Neuronal stem cell (in vitro differentiated cells): ENCODE results near the gene SCT.
A peak's percentile ranks its signal among the peaks of the same experiment; 100 is the strongest.

Experiments
- DNase-seq: peaks from one replicate; pipeline ENCODE4 v3.0.0-alpha.2; 2013; ENCODE audit warnings: low spot score
- H2AFZ ChIP-seq: one replicate; pipeline ENCODE4 v1.6.1; 2013; ENCODE audit warnings: mild to moderate bottlenecking, low read length, inconsistent platforms
- H2AK5ac ChIP-seq: 2 replicates; pipeline ENCODE4 v1.6.1; 2013; ENCODE audit warnings: low read depth, mild to moderate bottlenecking, inconsistent platforms, low read length, moderate library complexity, mixed read lengths
- H2BK120ac ChIP-seq: 2 replicates; pipeline ENCODE4 v1.6.1; 2013; ENCODE audit warnings: low read depth, mild to moderate bottlenecking, inconsistent platforms, low read length, moderate library complexity, mixed read lengths
- H2BK12ac ChIP-seq: one replicate; pipeline ENCODE4 v1.6.1; 2013; ENCODE audit warnings: low read length, inconsistent platforms
- H2BK15ac ChIP-seq: 2 replicates; pipeline ENCODE4 v1.6.1; 2013; ENCODE audit warnings: mild to moderate bottlenecking, low read length, inconsistent platforms, mixed read lengths
- H2BK5ac ChIP-seq: one replicate; pipeline ENCODE4 v1.6.1; 2013; ENCODE audit warnings: inconsistent platforms, mild to moderate bottlenecking, low read length, moderate library complexity
- H3K14ac ChIP-seq: one replicate; pipeline ENCODE4 v1.6.1; 2013; ENCODE audit warnings: low read length, inconsistent platforms
- H3K18ac ChIP-seq: 2 replicates; pipeline ENCODE4 v1.6.1; 2013; ENCODE audit warnings: low read length, inconsistent platforms
- H3K23ac ChIP-seq: 2 replicates; pipeline ENCODE4 v1.6.1; 2013; ENCODE audit warnings: low read depth, mild to moderate bottlenecking, mixed read lengths, low read length, inconsistent platforms; ENCODE audit not compliant: poor library complexity
- H3K27ac ChIP-seq: replicated peaks from 3 replicates; pipeline ENCODE4 v1.5.1; 2013; ENCODE audit warnings: low read length, inconsistent platforms
- H3K27me3 ChIP-seq, 3 experiments: 2 replicates each; pipeline ENCODE4 v1.6.1; 2013; ENCODE audit warnings: low read length in 3 of 3, mild to moderate bottlenecking in 2 of 3, inconsistent platforms in 1 of 3, low read depth in 1 of 3, mixed read lengths in 1 of 3, moderate library complexity in 1 of 3; ENCODE audit not compliant: control insufficient read depth in 3 of 3, insufficient read depth in 3 of 3
- H3K36me3 ChIP-seq, 2 donors: replicated peaks in 1 of 2; 2 replicates each; pipeline ENCODE4 v1.6.1; 2013; ENCODE audit warnings: low read length in 2 of 2; ENCODE audit not compliant: control insufficient read depth in 2 of 2, insufficient read depth in 2 of 2
- H3K4ac ChIP-seq: 2 replicates; pipeline ENCODE4 v1.6.1; 2013; ENCODE audit warnings: inconsistent platforms, mild to moderate bottlenecking, low read length, moderate library complexity
- H3K4me1 ChIP-seq, 2 donors: 1 replicate in 1 of 2; 2 replicates in 1 of 2; pipeline ENCODE4 v1.6.1; 2013; ENCODE audit warnings: low read length in 2 of 2, low read depth in 1 of 2; ENCODE audit not compliant: control insufficient read depth in 2 of 2, insufficient read depth in 1 of 2
- H3K4me2 ChIP-seq: one replicate; pipeline ENCODE4 v1.6.1; 2013; ENCODE audit warnings: mild to moderate bottlenecking, low read length, inconsistent platforms; ENCODE audit not compliant: insufficient read depth, poor library complexity, severe bottlenecking
- H3K4me3 ChIP-seq, 2 donors: 2 replicates each; pipeline ENCODE4 v1.5.1; 2013; ENCODE audit warnings: low read length in 2 of 2, mild to moderate bottlenecking in 2 of 2, inconsistent platforms in 1 of 2, moderate library complexity in 1 of 2
- H3K79me1 ChIP-seq: one replicate; pipeline ENCODE4 v1.6.1; 2013; ENCODE audit warnings: low read depth, mild to moderate bottlenecking, inconsistent platforms, low read length, moderate library complexity
- H3K9ac ChIP-seq: one replicate; pipeline ENCODE4 v1.6.1; 2013; ENCODE audit warnings: mild to moderate bottlenecking, low read depth, low read length, inconsistent platforms; ENCODE audit not compliant: poor library complexity
- H3K9me3 ChIP-seq, 2 donors: replicated peaks in 1 of 2; 2 replicates each; pipeline versions ENCODE3 to v1.6.1; 2013; ENCODE audit warnings: low read length in 2 of 2, mild to moderate bottlenecking in 2 of 2, inconsistent platforms in 1 of 2, low read depth in 1 of 2, mixed read lengths in 1 of 2, moderate library complexity in 1 of 2; ENCODE audit not compliant: control insufficient read depth in 2 of 2, insufficient read depth in 1 of 2
- H4K8ac ChIP-seq: one replicate; pipeline ENCODE4 v1.6.1; 2013; ENCODE audit warnings: low read depth, mild to moderate bottlenecking, inconsistent platforms, low read length, moderate library complexity
- H4K91ac ChIP-seq: one replicate; pipeline ENCODE4 v1.6.1; 2013; ENCODE audit warnings: low read length, low read depth, mild to moderate bottlenecking, inconsistent platforms; ENCODE audit not compliant: poor library complexity
- WGBS, 2 donors: extraction: QIAGEN DNeasy Blood & Tissue Kit; methylation state at CpG; one replicate each; pipeline ENCODE4 v1.1.7; 2013; ENCODE audit warnings: missing lambda C conversion rate in 2 of 2, mixed read lengths in 1 of 2; ENCODE audit not compliant: insufficient read length in 2 of 2, insufficient replicate concordance in 1 of 2; ENCODE audit errors: extremely low coverage in 2 of 2; 5-methylcytosine and 5-hydroxymethylcytosine counted together

Gene SCT

DNA sequence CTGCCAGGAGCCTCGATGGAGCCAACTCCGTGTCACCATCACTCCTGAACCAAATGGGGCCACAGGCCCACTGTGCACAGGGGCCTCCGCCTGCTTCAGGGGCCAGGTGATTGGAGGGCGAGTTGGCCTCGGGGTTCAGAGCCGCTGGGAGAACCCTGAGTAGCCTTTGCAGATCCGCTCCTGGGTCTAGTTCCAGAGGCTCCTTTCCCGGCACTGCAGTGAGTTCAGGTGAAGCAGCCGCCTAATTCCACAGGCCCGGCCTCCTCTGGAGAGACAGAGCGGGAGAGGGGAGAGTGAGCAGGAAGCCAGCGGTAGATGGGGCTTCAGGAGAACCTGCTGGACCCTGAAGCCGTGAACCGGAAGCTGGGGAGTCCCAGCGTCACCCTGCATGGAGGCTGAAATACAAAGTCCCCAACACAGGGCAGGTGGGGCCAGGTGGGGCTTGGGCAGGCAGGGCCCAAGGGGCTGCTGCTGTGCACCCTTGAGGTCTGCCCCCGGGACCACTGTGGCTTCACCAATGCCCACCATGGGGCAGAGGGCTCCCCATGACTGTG is 32.6 kb upstream of the SCT start:
- no peaks in the 10 kb centered on the region for H3K9me3 ChIP-seq
- no peak overlapping the region for H4K8ac ChIP-seq
- DNase-seq, result no peak
- H3K27me3 ChIP-seq, result no peaks in the 10 kb centered on the region
- peaks cover 6% of the 10 kb centered on the region for H3K79me1 ChIP-seq
- H2BK120ac ChIP-seq, result peak overlapping the region; percentile 72
- H3K4me3 ChIP-seq, result peak overlapping the region in 1 of 2 donors; percentile 31
- H2BK15ac ChIP-seq, result no peak overlapping the region
- H3K4me2 ChIP-seq, result no peak overlapping the region
- no peak overlapping the region for H4K91ac ChIP-seq
- H3K9ac ChIP-seq, result no peak overlapping the region
- no peak overlapping the region for H2BK5ac ChIP-seq
- H3K14ac ChIP-seq, result no peak overlapping the region
- H3K4me1 ChIP-seq, result no peaks in the 10 kb centered on the region
- no peak overlapping the region for H3K18ac ChIP-seq
- peaks cover 14 to 69% of the 10 kb centered on the region in 2 donors for H3K36me3 ChIP-seq
- no peak overlapping the region for H2AFZ ChIP-seq
- H2BK12ac ChIP-seq, result no peak overlapping the region
- WGBS, 2 donors, result no CpG with 5 or more reads among the region's 16 CpGs
- no peak overlapping the region for H3K27ac ChIP-seq
- peak overlapping the region; percentile 21 for H2AK5ac ChIP-seq
- H3K23ac ChIP-seq, result no peak overlapping the region
- H3K4ac ChIP-seq, result no peak overlapping the region

DNA sequence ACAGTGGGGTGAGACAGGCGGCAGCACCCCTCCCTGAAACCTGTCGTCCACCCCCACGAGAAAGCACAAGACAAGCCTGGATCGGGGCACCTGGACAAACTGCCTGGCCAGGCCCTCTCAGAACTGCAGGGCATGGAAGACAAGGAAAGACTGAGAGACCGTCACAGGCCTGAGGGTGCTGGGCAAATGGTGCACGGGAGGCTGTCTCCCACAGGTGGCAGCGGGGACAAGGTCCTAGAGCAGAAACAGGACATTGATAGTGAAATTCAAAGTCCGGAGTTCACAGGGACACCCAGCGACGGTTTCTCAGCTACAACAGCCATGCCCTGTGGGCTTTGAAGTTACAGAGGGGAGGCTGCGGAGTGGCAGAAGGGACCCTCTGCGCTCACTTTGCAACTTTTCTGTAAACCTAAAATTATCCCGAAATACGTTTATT is 30.7 kb upstream of the SCT start:
- Histone ChIP-seq H3K79me1 (peaks cover 6% of the 10 kb centered on the region), H2BK5ac (no peak overlapping the region), H4K8ac (no peak overlapping the region), H2BK120ac (no peak overlapping the region), H3K36me3 (peaks cover 11 to 71% of the 10 kb centered on the region in 2 donors), H3K4ac (no peak overlapping the region), H3K9ac (peak overlapping the region; percentile 24), H3K18ac (no peak overlapping the region), H3K27me3 (no peaks in the 10 kb centered on the region), H3K4me2 (no peak overlapping the region), H2AFZ (no peak overlapping the region), H2BK15ac (no peak overlapping the region), H3K4me1 (no peaks in the 10 kb centered on the region), H3K9me3 (no peaks in the 10 kb centered on the region), H3K23ac (no peak overlapping the region), H4K91ac (no peak overlapping the region), H3K4me3 (peak overlapping the region in 1 of 2 donors; percentile 60), H3K27ac (no peak overlapping the region), H2BK12ac (no peak overlapping the region), H2AK5ac (no peak overlapping the region), H3K14ac (no peak overlapping the region)
- DNase-seq, result no peak
- WGBS, 2 donors, result no CpG with 5 or more reads among the region's 14 CpGs

DNA sequence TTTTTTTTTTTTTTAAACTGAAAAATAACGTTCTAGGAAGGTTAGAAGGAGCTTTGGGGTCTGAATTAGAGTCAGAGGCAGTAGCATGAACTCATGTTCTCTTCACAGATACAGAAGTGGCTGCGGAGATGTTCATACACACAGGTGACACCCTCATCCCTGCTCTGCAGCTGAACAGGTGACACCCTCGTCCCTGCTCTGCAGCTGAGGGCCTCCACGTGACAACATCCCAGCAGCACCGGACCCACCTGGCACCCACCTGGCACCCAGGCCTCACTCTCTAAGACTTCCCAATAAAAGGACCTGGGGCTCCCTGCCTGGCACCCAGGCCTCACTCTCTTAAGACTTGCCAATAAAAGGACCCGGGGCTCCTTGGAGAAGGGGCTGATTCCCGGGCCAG is 29.9 kb upstream of the SCT start:
- peaks cover 6% of the 10 kb centered on the region for H3K79me1 ChIP-seq
- no CpG with 5 or more reads among the region's 7 CpGs for WGBS, 2 donors
- no peak overlapping the region for H2BK120ac ChIP-seq
- H3K4me3 ChIP-seq, result no peak overlapping the region
- no peak overlapping the region for H2AFZ ChIP-seq
- H3K36me3 ChIP-seq, result peaks cover 8 to 70% of the 10 kb centered on the region in 2 donors
- H3K9me3 ChIP-seq, result no peaks in the 10 kb centered on the region
- DNase-seq, result no peak
- H2BK12ac ChIP-seq, result no peak overlapping the region
- no peak overlapping the region for H2BK15ac ChIP-seq
- no peak overlapping the region for H4K8ac ChIP-seq
- no peak overlapping the region for H4K91ac ChIP-seq
- no peak overlapping the region for H2AK5ac ChIP-seq
- H3K4me1 ChIP-seq, result no peaks in the 10 kb centered on the region
- H2BK5ac ChIP-seq, result no peak overlapping the region
- H3K4ac ChIP-seq, result no peak overlapping the region
- no peak overlapping the region for H3K27ac ChIP-seq
- no peak overlapping the region for H3K9ac ChIP-seq
- H3K18ac ChIP-seq, result no peak overlapping the region
- H3K27me3 ChIP-seq, result no peaks in the 10 kb centered on the region
- H3K14ac ChIP-seq, result peak overlapping the region; percentile 47
- H3K23ac ChIP-seq, result no peak overlapping the region
- H3K4me2 ChIP-seq, result no peak overlapping the region

DNA sequence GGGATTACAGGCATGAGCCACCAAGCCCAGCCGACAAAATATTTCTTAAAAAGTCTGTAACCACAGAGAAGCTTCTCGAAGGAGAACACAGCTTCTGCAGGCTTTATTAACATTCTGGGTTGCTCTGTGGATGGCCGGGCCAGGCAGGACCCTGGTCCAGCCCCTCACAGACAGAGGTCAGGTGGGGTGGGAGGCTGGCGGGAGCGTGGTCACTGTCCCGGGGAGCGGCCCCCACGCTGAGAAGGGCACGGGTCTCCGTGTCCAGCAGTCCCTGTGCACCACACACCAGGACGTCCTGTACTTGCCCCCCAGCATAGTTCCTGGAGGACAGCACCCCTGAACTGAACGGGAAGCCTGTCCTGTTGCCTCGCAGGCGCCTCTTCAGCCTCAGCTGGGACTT is 29.4 kb upstream of the SCT start:
- DNase-seq, result no peak
- Histone ChIP-seq H3K18ac (no peak overlapping the region), H3K36me3 (peaks cover 8 to 75% of the 10 kb centered on the region in 2 donors), H2BK15ac (no peak overlapping the region), H2BK12ac (no peak overlapping the region), H3K14ac (peak overlapping the region; percentile 8), H2AFZ (no peak overlapping the region), H3K4me3 (no peak overlapping the region), H2BK5ac (no peak overlapping the region), H3K4me1 (no peaks in the 10 kb centered on the region), H3K79me1 (peaks cover 6% of the 10 kb centered on the region), H4K91ac (no peak overlapping the region), H3K9me3 (no peaks in the 10 kb centered on the region), H2BK120ac (no peak overlapping the region), H2AK5ac (no peak overlapping the region), H3K4me2 (no peak overlapping the region), H3K27ac (no peak overlapping the region), H3K27me3 (no peaks in the 10 kb centered on the region), H3K23ac (no peak overlapping the region), H3K4ac (no peak overlapping the region), H3K9ac (no peak overlapping the region), H4K8ac (no peak overlapping the region)
- no CpG with 5 or more reads among the region's 14 CpGs for WGBS, 2 donors
